ENCODE data around the gene GRIA4.

Gene GRIA4

GRCh38 chr11:105641433-105641832, 31.6 kb downstream of the GRIA4 start:
- DNase-seq: no peak

GRCh38 chr11:105642870-105643269, 33.0 kb downstream of the GRIA4 start:
- no peak for DNase-seq

GRCh38 chr11:105644839-105645573, 35.1 kb downstream of the GRIA4 start:
- no peak for DNase-seq

GRCh38 chr11:105647780-105648179, 37.9 kb downstream of the GRIA4 start:
- no peak for DNase-seq

- no peak for DNase-seq
These were observed 38.9 kb downstream of the GRIA4 start for GRCh38 chr11:105648762-105649161.

GRCh38 chr11:105665281-105665680, 55.4 kb downstream of the GRIA4 start:
- DNase-seq: no peak

GRCh38 chr11:105667441-105667840, 57.6 kb downstream of the GRIA4 start:
- no peak for DNase-seq

GRCh38 chr11:105670811-105671210, 60.9 kb downstream of the GRIA4 start:
- no peak for DNase-seq

GRCh38 chr11:105673089-105673488, 63.2 kb downstream of the GRIA4 start:
- DNase-seq: no peak

GRCh38 chr11:105689631-105690030, 79.8 kb downstream of the GRIA4 start:
- no peak for DNase-seq

GRCh38 chr11:105690467-105690866, 80.6 kb downstream of the GRIA4 start:
- no peak for DNase-seq

GRCh38 chr11:105693075-105693759, 83.3 kb downstream of the GRIA4 start:
- DNase-seq: no peak

GRCh38 chr11:105696000-105696399, 86.1 kb downstream of the GRIA4 start:
- no peak for DNase-seq

GRCh38 chr11:105697291-105697690, 87.4 kb downstream of the GRIA4 start:
- DNase-seq: no peak

- DNase-seq: no peak
These were observed 89.3 kb downstream of the GRIA4 start for GRCh38 chr11:105699203-105699602.

GRCh38 chr11:105700271-105700670, 90.4 kb downstream of the GRIA4 start:
- no peak for DNase-seq

- DNase-seq: no peak
These were observed 91.2 kb downstream of the GRIA4 start for GRCh38 chr11:105701098-105701497.

- DNase-seq: no peak
These were observed 96.1 kb downstream of the GRIA4 start for GRCh38 chr11:105705786-105706530.

GRCh38 chr11:105713106-105713505, 103.2 kb downstream of the GRIA4 start:
- DNase-seq: no peak

- DNase-seq: no peak
These were observed 103.8 kb downstream of the GRIA4 start for GRCh38 chr11:105713696-105714095.

- no peak for DNase-seq
These were observed 108.8 kb downstream of the GRIA4 start for GRCh38 chr11:105718641-105719040.

- DNase-seq: no peak
These were observed 109.4 kb downstream of the GRIA4 start for GRCh38 chr11:105719073-105719822.

- no peak for DNase-seq
These were observed 110.2 kb downstream of the GRIA4 start for GRCh38 chr11:105720096-105720495.
